K562 (cell line): ENCODE data around the gene DMBT1. TPM values are rescaled to one million over a fixed set of nuclear protein-coding genes. Genes with fewer than 3 reads are reported as not detected.
"Not testable (repeated sequence)": the region's sequence is repeated elsewhere in the genome, so short reads cannot be mapped to it uniquely, and the experiment has no call there.

Experiments
- ATAC-seq: fragments of 200-7000 bp; cut with Tn5 transposase; 3 replicates; pipeline ENCODE4 v1.9.1; 2020; ENCODE audit warnings: moderate library complexity
- BruUV-seq: library from RNA; stranded (reverse); fragments of 400-500 nt; replicated peaks from 2 replicates; lab custom pipeline; 2021; lab: Mats Ljungman, UMichigan
- CTCF ChIA-PET: fragments of 300-600 bp; formaldehyde crosslinking; extraction: SDS; loops from one replicate; lab custom pipeline; 2021; ENCODE audit warnings: low intra/inter-chr PET ratio; lab: Yijun Ruan, JAX
- POLR2A ChIA-PET: fragments of 300-600, 350-650 bp; sonication (Branson Sonifier 250); formaldehyde crosslinking; extraction: SDS; loops from one replicate; lab custom pipeline; 2021; ENCODE audit warnings: antibody characterized with exemption, inconsistent platforms; lab: Yijun Ruan, JAX
- DNase-seq, 4 experiments: peaks; one replicate each; pipeline versions ENCODE4 v3.0.0 to v3.0.0-alpha.2; 2011 to 2018; ENCODE audit warnings: low spot score in 3 of 4, mixed read lengths in 3 of 4; ENCODE audit errors: extremely low read depth in 1 of 4
- FAIRE-seq: peaks from 2 replicates; lab custom pipeline; 2011; peaks lifted over from hg19 to GRCh38; lab: Jason Lieb, UNC
- H2AFZ ChIP-seq: 2 replicates; pipeline ENCODE4 v1.6.0; 2011; ENCODE audit warnings: low read depth, low read length, control low read depth, inconsistent platforms
- H3K27ac ChIP-seq: fragments of 200-600 bp; 3 replicates; pipeline ENCODE4 v1.8.0; 2011; ENCODE audit warnings: low read depth, mild to moderate bottlenecking, control low read depth, inconsistent platforms, low read length, moderate library complexity, mixed read lengths; ENCODE audit errors: extremely low read depth
- H3K27me3 ChIP-seq, 2 experiments: fragments of 300-600 bp in 1 of 2; 2 replicates in 1 of 2; 3 replicates in 1 of 2; pipeline versions ENCODE4 v1.6.0 to v1.8.0; 2011; ENCODE audit warnings: inconsistent platforms in 2 of 2, low read length in 2 of 2, mild to moderate bottlenecking in 1 of 2, mixed read lengths in 1 of 2, moderate library complexity in 1 of 2; ENCODE audit not compliant: control insufficient read depth in 2 of 2, insufficient read depth in 2 of 2
- H3K36me3 ChIP-seq: fragments of 300-600 bp; 3 replicates; pipeline ENCODE4 v1.8.0; 2011; ENCODE audit warnings: mild to moderate bottlenecking, low read length, inconsistent platforms; ENCODE audit not compliant: control insufficient read depth, insufficient read depth
- H3K4me1 ChIP-seq, 2 experiments: fragments of 200-600 bp in 1 of 2; replicated peaks in 1 of 2; 2 replicates in 1 of 2; 3 replicates in 1 of 2; pipeline versions ENCODE4 v1.5.1 to v1.8.0; 2011; ENCODE audit warnings: inconsistent platforms in 2 of 2, low read length in 2 of 2, mild to moderate bottlenecking in 1 of 2, mixed read lengths in 1 of 2, moderate library complexity in 1 of 2; ENCODE audit not compliant: control insufficient read depth in 2 of 2, insufficient read depth in 2 of 2
- H3K4me2 ChIP-seq: 2 replicates; pipeline ENCODE4 v1.6.1; 2011; ENCODE audit warnings: low read length, control low read depth, inconsistent platforms, mixed read lengths; ENCODE audit not compliant: insufficient read depth
- H3K4me3 ChIP-seq: fragments of 200-600 bp; sonication (generic), shearing (Covaris generic); 2 replicates; pipeline ENCODE4 v1.5.1; 2016; ENCODE audit warnings: control low read depth, inconsistent platforms
- H3K79me2 ChIP-seq: fragments of 200-600 bp; 3 replicates; pipeline ENCODE4 v1.8.0; 2011; ENCODE audit warnings: low read length, inconsistent platforms; ENCODE audit not compliant: control insufficient read depth, insufficient read depth
- H3K9ac ChIP-seq, 2 experiments: 2 replicates each; pipeline versions ENCODE4 v1.6.0 to v1.6.1; 2011; ENCODE audit warnings: low read depth in 2 of 2, low read length in 2 of 2, control low read depth in 1 of 2, inconsistent platforms in 1 of 2, mild to moderate bottlenecking in 1 of 2, mixed read lengths in 1 of 2; ENCODE audit not compliant: insufficient read depth in 1 of 2
- H3K9me1 ChIP-seq: one replicate; pipeline ENCODE4 v1.6.0; 2011; ENCODE audit warnings: inconsistent platforms, mild to moderate bottlenecking, low read length, moderate library complexity; ENCODE audit not compliant: control insufficient read depth, insufficient read depth
- H3K9me3 ChIP-seq: replicated peaks from 2 replicates; pipeline ENCODE4 v1.5.1; 2011; ENCODE audit warnings: low read depth, low read length, inconsistent platforms; ENCODE audit not compliant: control insufficient read depth, insufficient read depth
- H4K20me1 ChIP-seq: replicated peaks from 2 replicates; pipeline ENCODE4 v1.6.1; 2011; ENCODE audit warnings: low read length, inconsistent platforms, mixed read lengths; ENCODE audit not compliant: control insufficient read depth, insufficient read depth
- CBFA2T3 ChIP-seq: fragments of 450-650 bp; IDR thresholded peaks from 2 replicates; pipeline ENCODE4 v1.6.1; 2017
- CTCF ChIP-seq, 3 experiments: IDR thresholded peaks in 2 of 3; conservative IDR thresholded peaks in 1 of 3; 2 replicates each; pipeline ENCODE4 v1.5.1; 2011 to 2012; ENCODE audit warnings: low read length in 3 of 3, mild to moderate bottlenecking in 3 of 3, control low read depth in 2 of 3, improper control_type of control experiment in 1 of 3, inconsistent platforms in 1 of 3, low read depth in 1 of 3, mixed read lengths in 1 of 3, moderate library complexity in 1 of 3; ENCODE audit not compliant: insufficient read depth in 2 of 3
- ELF2 ChIP-seq: fragments of 250-450 bp; sonication (Bioruptor Pico); IDR thresholded peaks from 2 replicates; pipeline ENCODE4 v1.5.0; 2021; ENCODE audit warnings: mild to moderate bottlenecking
- ILF3 ChIP-seq: fragments of 450-650 bp; IDR thresholded peaks from 2 replicates; pipeline ENCODE4 v1.6.1; 2018; ENCODE audit warnings: antibody characterized with exemption, mild to moderate bottlenecking, moderate library complexity, borderline replicate concordance
- KLF1 ChIP-seq: fragments of 450-650 bp; IDR thresholded peaks from 2 replicates; pipeline ENCODE4 v1.6.1; 2016; ENCODE audit warnings: missing genetic modification characterization, missing compliant biosample characterization
- RBM39 ChIP-seq: fragments of 200-400 bp; formaldehyde crosslinking; optimal IDR thresholded peaks from 2 replicates; pipeline ENCODE3; 2018; ENCODE audit warnings: low read depth, low read length
- ZFP91 ChIP-seq: sonication (generic); formaldehyde crosslinking; IDR thresholded peaks from 2 replicates; pipeline ENCODE4 v1.8.0; 2022; ENCODE audit warnings: mild to moderate bottlenecking, missing genetic modification reagents
- ZNF140 ChIP-seq: fragments of 250-450 bp; sonication (Bioruptor Pico); IDR thresholded peaks from 2 replicates; pipeline ENCODE4 v1.8.0; 2021; ENCODE audit warnings: moderate library complexity, mild to moderate bottlenecking, inconsistent platforms
- WGBS: fragments of 100-300 bp; shearing (Covaris generic); methylation state at CpG from one replicate; pipeline ENCODE4 v1.1.6; 2016; ENCODE audit warnings: low coverage, mixed read lengths; ENCODE audit not compliant: insufficient coverage; ENCODE audit errors: missing lambda C conversion rate; 5-methylcytosine and 5-hydroxymethylcytosine counted together
- in situ Hi-C: fragments of 300-500 bp; cut with MboI; formaldehyde crosslinking; loops from 4 replicates; pipeline ENCODE4 v1.15.0; 2018; ENCODE audit warnings: inconsistent platforms, mixed read lengths
- intact Hi-C: fragments of 100-400 bp; cut with micrococcal nuclease; formaldehyde crosslinking; loops from 2 replicates; pipeline ENCODE4 v1.14.2; 2022
- polyA plus RNA-seq, 8 experiments: library from polyadenylated mRNA; depleted of rRNA in 4 of 8; stranded (reverse) in 5 of 8; unstranded in 3 of 8; fragments of >200 nt; fragmentation: Nextera tagmentation in 2 of 8; fragmentation: Illumina TruSeq in 1 of 8; extraction: Ambion mirVana in 2 of 8; extraction: Trizol in 1 of 8; gene quantifications; 2 replicates each; pipeline versions ENCODE4 v1.2.1 to v1.2.3, GENCODE V29; 2011 to 2014; ENCODE audit warnings: inconsistent platforms in 1 of 8, missing spikeins in 1 of 8
- total RNA-seq, 7 experiments: library from RNA; depleted of rRNA in 6 of 7; stranded (reverse); fragments of >200 nt in 6 of 7; fragmentation: Illumina TruSeq in 2 of 7; extraction: Trizol in 2 of 7; gene quantifications; 2 replicates each; pipeline versions ENCODE4 v1.2.1 to v1.2.3, GENCODE V29; 2011 to 2021; ENCODE audit warnings: low replicate concordance in 1 of 7

Gene DMBT1
- total and polyA plus RNA-seq, 9 of the 15 experiments (the other 6 are each of a cell fraction or from before 2014, with no cell fraction given) = 0.01 to 0.07 TPM; not detected in 7

GRCh38 chr10:122577311-122577885, 16.8 kb downstream of the DMBT1 start:
- no peak overlapping the region for H2AFZ ChIP-seq
- no peaks in the 10 kb centered on the region for H3K9me3 ChIP-seq
- WGBS = 0% methylated on average over 8 of the region's 12 CpGs
- DNase-seq (no peak), FAIRE-seq (no peak), ATAC-seq (no peak)
- no peak for TF ChIP-seq KLF1 (tag)
- no peak for TF ChIP-seq RBM39
- no peak for TF ChIP-seq ELF2 (CRISPR knock-in tag)
- no peak for TF ChIP-seq CBFA2T3
- no peak for TF ChIP-seq CTCF (IDR thresholded peaks at IDR 0.05 in 2 of 3, conservative IDR thresholded peaks at IDR 0.05 in 1 of 3; ENCODE audit: insufficient read depth in 2 of 3, low read depth in 1 of 3, low read length in 3 of 3)
- TF ChIP-seq ZNF140 = no peak
- no peak for TF ChIP-seq ILF3
- no peak for TF ChIP-seq ZFP91 (CRISPR knock-in tag)
- no peaks in the 10 kb centered on the region for H3K79me2 ChIP-seq
- H3K4me1 ChIP-seq = no peaks in the 10 kb centered on the region
- H3K9me1 ChIP-seq = no peaks in the 10 kb centered on the region
- in situ Hi-C loops (no loop called here), intact Hi-C loops (no loop called here)
- no peak overlapping the region for H3K4me3 ChIP-seq
- H3K36me3 ChIP-seq = no peaks in the 10 kb centered on the region
- BruUV-seq = no TSS peak
- POLR2A ChIA-PET = no interaction called here
- H3K4me2 ChIP-seq = no peak overlapping the region
- no peak overlapping the region for H3K9ac ChIP-seq
- no peaks in the 10 kb centered on the region for H4K20me1 ChIP-seq
- no peaks in the 10 kb centered on the region for H3K27me3 ChIP-seq
- H3K27ac ChIP-seq = no peak overlapping the region
- CTCF ChIA-PET = no interaction called here

GRCh38 chr10:122586070-122586469, 25.5 kb downstream of the DMBT1 start:
- POLR2A ChIA-PET = interaction anchor here (1.0 kb wide), 1 partner anchor 219 kb away, joined by 3 read pairs; no protein-coding TSS in a partner anchor
- H4K20me1 ChIP-seq, H3K4me2 ChIP-seq, H3K9me3 ChIP-seq, H3K27me3 ChIP-seq, H3K9ac ChIP-seq, DNase-seq, FAIRE-seq, H3K27ac ChIP-seq, CTCF ChIA-PET, in situ Hi-C loops, H3K9me1 ChIP-seq, BruUV-seq, H2AFZ ChIP-seq, H3K4me1 ChIP-seq, H3K79me2 ChIP-seq, intact Hi-C loops, H3K36me3 ChIP-seq, H3K4me3 ChIP-seq, ATAC-seq: not testable (repeated sequence)
- WGBS = 0% methylated on average over 4 of the region's 7 CpGs
